ENCODE data around the gene P2RY2.

P2RY2 gene

GRCh38 chr11:73205661-73206343 is 12.3 kb upstream of the P2RY2 start:
- DNase-seq (ENCODE audit: low spot score) = no peak

- no peak for DNase-seq (ENCODE audit: low spot score)
Measured at GRCh38 chr11:73206801-73207200, 11.3 kb upstream of the P2RY2 start.

- DNase-seq (ENCODE audit: low spot score) = no peak
Measured at GRCh38 chr11:73209892-73210291, 8.2 kb upstream of the P2RY2 start.

- DNase-seq (ENCODE audit: low spot score) = no peak
Measured at GRCh38 chr11:73210916-73211667, 7.0 kb upstream of the P2RY2 start.

- DNase-seq (ENCODE audit: low spot score) = no peak
Measured at GRCh38 chr11:73213196-73214143, 4.6 kb upstream of the P2RY2 start.

- DNase-seq (ENCODE audit: low spot score) = no peak
Measured at GRCh38 chr11:73215191-73216134, 2.6 kb upstream of the P2RY2 start.

GRCh38 chr11:73216465-73216864 is 1.6 kb upstream of the P2RY2 start:
- no peak for DNase-seq (ENCODE audit: low spot score)

- no peak for DNase-seq (ENCODE audit: low spot score)
Measured at GRCh38 chr11:73217131-73217809, 811 bp upstream of the P2RY2 start.

GRCh38 chr11:73217810-73218105 is 323 bp upstream of the P2RY2 start:
- DNase-seq (ENCODE audit: low spot score) = no peak

GRCh38 chr11:73218830-73219215 is 742 bp downstream of the P2RY2 start:
- no peak for DNase-seq (ENCODE audit: low spot score)

GRCh38 chr11:73219396-73220285 is 1.6 kb downstream of the P2RY2 start:
- DNase-seq (ENCODE audit: low spot score) = no peak

- no peak for DNase-seq (ENCODE audit: low spot score)
Measured at GRCh38 chr11:73221451-73221850, 3.4 kb downstream of the P2RY2 start.

GRCh38 chr11:73221996-73222395 is 3.9 kb downstream of the P2RY2 start:
- DNase-seq (ENCODE audit: low spot score) = no peak

- DNase-seq (ENCODE audit: low spot score) = no peak
Measured at GRCh38 chr11:73223998-73224730, 6.1 kb downstream of the P2RY2 start.

- DNase-seq (ENCODE audit: low spot score) = no peak
Measured at GRCh38 chr11:73225001-73225686, 7.1 kb downstream of the P2RY2 start.

- DNase-seq (ENCODE audit: low spot score) = no peak
Measured at GRCh38 chr11:73225851-73226250, 7.8 kb downstream of the P2RY2 start.

- DNase-seq (ENCODE audit: low spot score) = no peak
Measured at GRCh38 chr11:73226297-73227006, 8.4 kb downstream of the P2RY2 start.
